ENCODE measurements around the gene PPP2R5C. TPM values are rescaled to one million over a fixed set of nuclear protein-coding genes. Genes with fewer than 3 reads are reported as not detected.

The PPP2R5C gene
- total RNA-seq, 1 experiment from 2014 or later = 89.9 TPM

- H3K4me3 Mint-ChIP-seq = no peak overlapping the region
- DNase-seq (ENCODE audit: low spot score) (no peak), ATAC-seq (no peak)
- POLR2A ChIA-PET = no interaction called here
- H3K27ac Mint-ChIP-seq = no peak overlapping the region
- H3K27me3 Mint-ChIP-seq (ENCODE audit: low read depth) = peaks cover 84% of the 10 kb centered on the region
- CTCF ChIA-PET = interaction anchor here (1.0 kb wide), 1 partner anchor 16 kb away, joined by 5 read pairs; no protein-coding TSS in a partner anchor
- H3K9me3 Mint-ChIP-seq = no peaks in the 10 kb centered on the region; the same call in 1 of the 2 replicates
- H3K36me3 Mint-ChIP-seq = no peaks in the 10 kb centered on the region
- no peak for TF ChIP-seq HMGA2 (CRISPR knock-in tag; IDR thresholded peaks at IDR 0.05)
- 0 out of 2 replicates have a peak, but pooled peaks have one; percentile 41 for TF ChIP-seq GTF2I (CRISPR knock-in tag; conservative IDR thresholded peaks at IDR 0.05)
- TF ChIP-seq NFE2L1 (CRISPR knock-in tag; IDR thresholded peaks at IDR 0.05) = no peak
- H3K4me1 Mint-ChIP-seq = no peaks in the 10 kb centered on the region
Observed at GRCh38 chr14:101937926-101938767, 176.6 kb downstream of the PPP2R5C start.

- Mint-ChIP-seq H3K27me3 (ENCODE audit: low read depth) (peaks cover 93% of the 10 kb centered on the region), H3K4me3 (no peak overlapping the region), H3K4me1 (no peaks in the 10 kb centered on the region), H3K36me3 (no peaks in the 10 kb centered on the region), H3K27ac (no peak overlapping the region), H3K9me3 (no peaks in the 10 kb centered on the region; the same call in 1 of the 2 replicates)
- POLR2A ChIA-PET = no interaction called here
- ATAC-seq (no peak), DNase-seq (ENCODE audit: low spot score) (no peak)
- CTCF ChIA-PET = no interaction called here
- TF ChIP-seq SOX15 (CRISPR knock-in tag; IDR thresholded peaks at IDR 0.05) = no peak
- TF ChIP-seq ZNF317 (CRISPR knock-in tag; IDR thresholded peaks at IDR 0.05; ENCODE audit: borderline replicate concordance, low read depth) = no peak
- no peak for TF ChIP-seq RORB (CRISPR knock-in tag; IDR thresholded peaks at IDR 0.05)
- TF ChIP-seq ZNF671 (CRISPR knock-in tag; IDR thresholded peaks at IDR 0.05) = no peak
- no peak for TF ChIP-seq TCF7 (CRISPR knock-in tag; IDR thresholded peaks at IDR 0.05; ENCODE audit: low read depth)
- no peak for TF ChIP-seq NFE2L1 (CRISPR knock-in tag; IDR thresholded peaks at IDR 0.05)
- TF ChIP-seq ETV6 (CRISPR knock-in tag; IDR thresholded peaks at IDR 0.05) = no peak
- no peak for TF ChIP-seq NFATC4 (CRISPR knock-in tag; IDR thresholded peaks at IDR 0.05)
- no peak for TF ChIP-seq E2F1 (CRISPR knock-in tag; IDR thresholded peaks at IDR 0.05)
- TF ChIP-seq AR (CRISPR knock-in tag; IDR thresholded peaks at IDR 0.05) = no peak
- TF ChIP-seq ZNF138 (CRISPR knock-in tag; conservative IDR thresholded peaks at IDR 0.05) = no peak
- no peak for TF ChIP-seq E2F4 (CRISPR knock-in tag; IDR thresholded peaks at IDR 0.05; ENCODE audit: borderline replicate concordance, low read depth)
- TF ChIP-seq PRDM15 (CRISPR knock-in tag; IDR thresholded peaks at IDR 0.05) = no peak
- TF ChIP-seq ATF3 (CRISPR knock-in tag; conservative IDR thresholded peaks at IDR 0.05) = no peak
- no peak for TF ChIP-seq JAZF1 (CRISPR knock-in tag; IDR thresholded peaks at IDR 0.05)
- TF ChIP-seq E2F5 (CRISPR knock-in tag; IDR thresholded peaks at IDR 0.05) = no peak
- TF ChIP-seq HMGXB4 (CRISPR knock-in tag; IDR thresholded peaks at IDR 0.05) = no peak
Observed at GRCh38 chr14:101939646-101940170, 178.2 kb downstream of the PPP2R5C start.

All from WTC11 (cell line).